HG03175 (cell line): ENCODE measurements around the gene FOXM1.
"Not testable (repeated sequence)": the region's sequence is repeated elsewhere in the genome, so short reads cannot be mapped to it uniquely, and the experiment has no call there.

Source experiments
- ATAC-seq: cut with Tn5 transposase; IDR thresholded peaks from one replicate; pipeline ENCODE4 v1.9.1; 2021; ENCODE audit warnings: mild to moderate bottlenecking, moderate library complexity; ENCODE audit not compliant: unreplicated experiment

FOXM1 gene

DNA sequence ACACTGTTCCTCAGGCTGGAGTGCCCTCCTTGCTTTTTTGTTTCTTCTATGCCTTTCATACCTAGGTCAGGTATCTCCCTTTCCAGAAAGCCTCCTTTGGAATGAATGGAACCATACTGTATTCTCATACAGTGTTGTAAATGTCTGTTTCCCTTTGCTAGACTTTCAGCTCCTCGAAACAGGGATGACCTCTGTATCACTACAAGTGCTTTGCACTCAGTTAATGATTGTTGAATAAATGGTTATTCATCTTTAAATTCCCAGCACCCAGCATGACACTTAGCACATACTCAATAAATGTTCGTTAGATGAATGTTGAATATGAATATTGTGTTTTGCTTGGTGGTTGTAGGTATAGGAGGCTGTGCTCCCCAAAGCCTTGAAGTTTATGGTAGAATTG lies 7.8 kb upstream of the FOXM1 start:
- no peak for ATAC-seq

DNA sequence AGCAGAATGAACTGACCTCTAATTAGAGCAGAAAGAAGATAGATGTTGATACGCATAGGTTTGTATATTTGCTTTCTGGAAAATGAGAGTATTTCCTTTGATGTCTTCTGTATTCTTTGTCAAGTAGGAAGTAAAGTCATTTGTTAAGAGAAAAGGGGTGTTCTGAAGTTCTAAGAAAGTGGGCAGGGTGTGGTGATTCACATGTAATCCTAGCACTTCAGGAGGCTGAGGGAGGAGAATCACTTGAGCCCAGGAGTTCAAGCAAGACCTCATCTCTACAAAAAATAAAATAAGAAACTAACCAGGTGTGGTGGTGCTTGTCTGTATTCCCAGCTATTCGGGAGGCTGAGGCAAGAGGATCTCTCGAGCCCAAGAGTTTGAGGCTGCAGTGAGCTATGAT lies 2.9 kb upstream of the FOXM1 start:
- ATAC-seq, result no peak

DNA sequence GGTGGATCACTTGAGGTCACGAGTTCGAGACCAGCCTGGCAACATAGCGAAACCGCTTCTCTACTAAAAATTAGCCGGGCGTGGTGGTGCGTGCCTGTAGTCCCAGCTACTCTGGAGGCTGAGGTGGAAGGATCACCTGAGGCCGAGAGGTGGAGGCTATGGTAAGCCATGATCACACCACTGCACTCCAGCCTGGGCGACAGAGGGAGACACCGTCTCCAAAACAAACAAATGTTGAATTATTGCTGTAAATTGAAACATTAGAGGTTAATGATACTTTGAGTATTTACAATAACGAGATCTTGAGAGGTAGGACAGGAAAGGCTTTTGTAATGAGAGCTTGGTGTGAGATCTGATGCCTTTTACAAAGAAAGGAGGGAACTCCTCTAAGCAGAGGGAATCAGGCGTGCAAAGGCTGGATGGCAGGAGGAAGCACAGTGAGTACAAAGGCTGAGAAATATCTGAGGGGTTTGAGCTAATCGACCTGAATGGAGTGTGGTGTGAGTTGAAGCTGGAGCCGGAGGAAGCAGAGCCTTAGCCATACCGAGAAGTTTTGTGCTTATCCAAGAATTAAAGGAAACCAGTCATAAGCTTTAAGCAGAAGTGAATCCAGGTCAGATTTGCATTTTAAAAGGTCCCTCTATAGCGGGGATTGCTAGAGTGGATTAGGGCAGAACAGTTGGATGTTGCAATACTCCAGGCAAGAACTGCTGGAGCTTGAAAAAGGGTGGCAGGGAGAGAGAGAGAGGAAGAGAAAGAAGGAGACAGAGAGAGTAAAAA lies 1.2 kb upstream of the FOXM1 start:
- ATAC-seq, result no peak

DNA sequence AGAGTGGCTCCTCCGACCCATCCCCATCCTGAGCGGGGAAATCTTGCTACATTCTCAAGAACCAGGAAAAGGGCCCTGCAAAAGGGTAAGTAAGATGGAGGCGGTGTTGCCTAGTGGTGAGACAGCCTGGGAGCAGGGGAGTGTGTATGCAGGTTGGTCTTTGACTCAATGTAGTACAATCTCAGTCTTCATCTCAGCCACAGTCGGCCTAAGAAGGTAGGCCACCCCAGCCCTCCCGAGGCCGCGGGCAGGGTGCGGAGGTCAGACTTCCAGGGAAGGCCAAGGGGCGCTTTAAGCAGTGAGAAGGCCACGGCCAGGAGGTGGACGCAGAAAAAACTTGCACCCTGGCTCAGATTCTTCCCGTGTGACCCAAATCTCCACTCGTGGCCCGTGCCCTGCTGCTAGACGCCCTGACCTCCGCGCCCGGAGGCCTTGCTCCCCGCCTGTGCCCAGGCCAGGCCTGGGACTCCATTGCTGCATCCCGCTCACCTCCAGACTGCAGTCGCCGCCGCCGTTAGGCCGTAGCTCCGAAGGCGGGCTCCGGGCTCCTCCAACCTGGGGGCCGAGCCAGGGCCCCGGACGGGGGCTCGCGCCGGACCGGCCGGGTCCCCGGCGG lies 435 bp downstream of the FOXM1 start:
- peak; percentile 40 for ATAC-seq

DNA sequence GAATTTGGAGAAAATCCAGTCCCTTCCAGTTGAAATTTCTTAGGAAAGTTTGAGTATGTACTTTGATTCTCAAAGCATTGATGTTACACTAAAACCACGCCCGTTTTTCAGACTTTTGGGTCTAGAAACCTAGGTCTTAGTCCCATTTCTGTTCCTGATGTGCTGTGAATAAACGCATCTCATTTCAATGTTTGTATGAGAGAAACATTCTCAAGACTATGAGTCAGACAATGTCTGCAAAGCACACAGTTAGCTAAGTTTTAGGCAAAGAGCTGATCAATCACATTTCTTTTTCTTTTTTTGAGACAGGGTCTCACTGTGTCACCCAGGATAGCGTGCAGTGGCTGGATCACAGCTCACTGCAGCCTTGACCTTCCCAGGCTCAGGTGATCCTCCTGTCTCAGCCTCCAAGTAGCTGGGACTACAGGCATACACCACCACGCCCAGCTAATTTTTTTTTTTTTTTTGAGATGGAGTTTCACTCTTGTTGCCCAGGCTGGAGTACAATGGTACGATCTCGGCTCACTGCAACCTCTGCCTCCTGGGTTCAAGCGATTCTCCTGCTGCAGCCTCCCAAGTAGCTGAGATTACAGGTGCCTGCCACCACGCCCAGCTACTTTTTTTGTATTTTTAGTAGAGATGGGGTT lies 7.9 kb downstream of the FOXM1 start:
- not testable (repeated sequence) for ATAC-seq

DNA sequence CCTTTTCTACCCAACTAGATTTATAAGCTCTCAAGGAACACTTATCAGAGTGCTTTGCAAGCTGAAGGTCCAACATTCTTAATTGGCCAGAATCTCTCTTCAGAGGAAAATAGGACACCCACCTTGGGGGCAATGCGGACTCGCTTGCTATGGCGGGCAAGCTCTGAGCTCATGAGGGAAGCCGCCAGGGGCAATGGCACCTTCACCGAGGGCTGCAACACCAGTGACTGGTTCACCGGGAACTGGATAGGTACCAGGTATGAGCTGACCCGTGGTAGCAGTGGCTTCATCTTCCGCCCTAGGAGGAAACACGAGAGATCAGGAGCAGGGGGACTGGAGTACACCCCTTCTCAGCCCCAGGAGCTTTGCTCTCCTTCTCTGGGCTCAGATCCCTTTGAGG lies 12.8 kb downstream of the FOXM1 start:
- ATAC-seq, result no peak

DNA sequence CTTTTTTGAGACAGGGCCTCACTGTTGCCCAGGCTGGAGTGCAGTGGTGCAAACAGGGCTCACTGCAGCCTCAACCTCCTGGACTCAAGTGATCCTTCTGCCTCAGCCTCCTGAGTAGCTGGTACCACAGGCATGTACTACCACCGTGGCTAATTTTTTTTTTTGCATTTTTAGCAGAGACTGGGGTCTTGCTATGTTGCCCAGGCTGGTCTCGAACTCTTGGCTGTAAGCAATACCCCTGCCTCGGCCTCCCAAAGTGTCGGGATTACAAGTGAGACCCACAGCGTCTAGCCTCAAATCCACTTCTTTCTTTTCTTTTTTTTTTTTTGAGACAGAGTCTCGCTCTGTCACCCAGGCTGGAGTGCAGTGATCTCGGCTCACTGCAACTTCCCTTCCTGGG lies 13.6 kb downstream of the FOXM1 start:
- ATAC-seq, result not testable (repeated sequence)

DNA sequence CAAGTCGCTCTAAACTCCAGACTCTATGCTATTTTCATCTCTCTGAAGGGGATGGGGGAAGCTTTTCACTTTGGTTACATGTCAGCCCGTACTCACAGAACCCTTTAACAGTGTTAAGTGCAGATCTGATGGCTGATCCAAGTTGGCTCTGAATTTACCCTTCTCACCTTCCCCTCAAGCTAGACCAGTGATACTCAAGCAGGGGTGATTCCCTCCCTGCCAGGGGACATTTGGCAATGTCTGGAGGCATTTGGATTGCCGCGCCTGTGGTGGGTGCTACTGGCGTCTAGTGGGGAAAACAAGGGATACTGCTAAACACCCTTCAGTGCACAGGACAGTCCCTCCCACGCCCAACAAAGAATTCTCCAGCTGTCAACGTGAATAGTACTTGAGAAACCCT lies 14.1 kb downstream of the FOXM1 start:
- ATAC-seq, result no peak

DNA sequence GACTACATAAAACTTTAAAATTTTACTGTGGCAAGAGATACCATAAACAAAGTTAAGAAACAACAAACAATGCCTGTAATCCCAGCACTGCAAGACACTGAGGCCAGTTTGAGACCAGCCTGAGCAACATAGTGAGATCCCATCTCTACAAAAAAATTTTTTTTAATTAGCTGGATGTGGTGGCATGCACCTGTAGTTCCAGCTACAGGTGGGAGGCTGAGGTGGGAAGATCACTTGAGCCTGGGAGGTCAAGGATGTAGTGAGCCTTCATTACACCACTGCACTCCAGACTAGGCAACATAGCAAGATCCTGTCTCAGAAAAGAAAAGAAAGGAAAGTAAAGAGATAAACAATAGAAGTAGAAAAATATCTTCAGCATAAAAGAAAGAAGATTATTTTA lies 16.8 kb downstream of the FOXM1 start:
- ATAC-seq, result no peak

DNA sequence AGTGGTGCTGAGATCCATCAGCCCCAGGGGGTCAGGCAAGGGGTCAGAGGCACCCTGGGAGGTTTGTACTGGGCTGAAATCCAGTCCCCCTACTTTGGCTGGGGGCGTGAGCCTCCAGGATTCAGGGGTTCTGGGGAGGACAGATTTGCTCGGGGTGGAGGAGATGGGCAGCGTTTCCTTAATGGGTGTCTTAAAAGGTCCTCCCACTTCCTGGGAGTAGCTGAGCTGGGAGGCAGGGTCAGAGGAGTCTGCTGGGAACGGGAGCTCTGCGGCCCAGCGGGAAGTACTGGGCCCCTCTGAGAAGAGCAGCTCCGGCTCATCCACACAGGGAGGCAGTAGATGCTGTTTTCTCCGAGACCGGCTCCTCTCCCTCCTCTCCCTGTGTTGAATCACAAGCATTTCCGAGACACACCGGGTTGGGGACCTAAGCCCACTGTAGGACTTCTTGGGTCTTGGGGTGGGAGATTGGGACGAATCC lies 18.0 kb downstream of the FOXM1 start:
- no peak for ATAC-seq

DNA sequence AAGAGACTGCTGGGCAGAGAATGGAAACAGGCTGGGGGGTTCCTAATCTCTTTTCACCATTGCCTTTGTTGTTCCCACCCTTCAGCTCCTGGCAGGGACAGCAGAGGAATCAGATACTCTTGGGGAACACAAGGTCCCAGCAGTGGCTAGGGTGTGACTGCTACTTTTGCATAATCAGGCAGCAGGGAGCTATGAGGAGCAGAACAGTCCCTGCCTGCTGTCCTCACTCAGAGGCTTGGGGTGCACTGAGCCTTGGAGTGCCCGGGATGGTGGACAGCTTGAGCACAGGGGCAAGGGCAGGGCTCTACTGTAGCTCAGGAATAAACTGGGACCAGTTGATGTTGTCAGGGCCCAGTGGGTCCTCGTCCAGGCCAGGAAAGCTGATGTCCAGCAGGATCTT lies 18.6 kb downstream of the FOXM1 start:
- no peak for ATAC-seq

DNA sequence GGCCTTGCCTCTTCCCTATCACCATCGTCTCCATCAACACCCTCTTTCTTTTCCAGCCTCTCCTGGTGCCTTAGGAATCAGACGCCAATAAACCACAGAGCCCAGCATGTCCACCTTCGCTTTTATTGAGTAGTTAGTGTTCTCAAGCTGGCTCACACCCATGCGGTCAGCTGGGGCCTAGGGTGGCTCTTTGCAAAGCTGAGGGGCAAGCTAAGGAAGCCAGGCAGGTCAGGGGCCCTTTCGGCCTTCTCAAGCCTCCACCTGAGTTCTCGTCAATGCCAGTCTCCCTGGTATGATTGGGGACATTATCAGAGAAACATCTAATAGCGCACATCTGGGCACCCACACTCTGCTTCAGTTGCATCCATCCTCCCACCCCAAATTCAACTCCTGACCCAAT lies 19.4 kb downstream of the FOXM1 start:
- ATAC-seq, result no peak

DNA sequence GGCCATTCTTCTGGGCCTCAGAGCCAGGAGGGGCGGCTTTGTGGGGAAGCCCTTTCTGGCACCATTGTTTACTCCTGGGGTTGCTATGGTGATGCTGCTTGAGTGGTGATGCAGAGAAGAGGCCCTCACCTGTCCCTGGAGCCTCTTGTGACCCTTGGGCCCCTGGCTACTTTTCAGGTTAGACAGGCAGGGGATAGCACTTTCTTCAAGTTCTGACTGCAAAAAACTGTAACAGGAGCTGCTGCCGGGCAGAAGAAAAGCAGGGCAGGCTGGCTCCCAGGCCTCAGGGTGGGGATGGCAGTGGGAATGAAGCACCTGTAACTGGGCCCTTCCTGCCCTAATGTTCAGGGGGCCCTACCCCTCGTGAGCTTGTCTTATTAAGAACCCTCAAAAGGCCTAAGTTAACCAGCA lies 19.9 kb downstream of the FOXM1 start, which contains the start of gene TEX52:
TEX52 (minus strand) TSS at position 19 of the 411 bp plus-strand sequence; CDS start at position 6, 13 bp downstream.
- ATAC-seq, result no peak

DNA sequence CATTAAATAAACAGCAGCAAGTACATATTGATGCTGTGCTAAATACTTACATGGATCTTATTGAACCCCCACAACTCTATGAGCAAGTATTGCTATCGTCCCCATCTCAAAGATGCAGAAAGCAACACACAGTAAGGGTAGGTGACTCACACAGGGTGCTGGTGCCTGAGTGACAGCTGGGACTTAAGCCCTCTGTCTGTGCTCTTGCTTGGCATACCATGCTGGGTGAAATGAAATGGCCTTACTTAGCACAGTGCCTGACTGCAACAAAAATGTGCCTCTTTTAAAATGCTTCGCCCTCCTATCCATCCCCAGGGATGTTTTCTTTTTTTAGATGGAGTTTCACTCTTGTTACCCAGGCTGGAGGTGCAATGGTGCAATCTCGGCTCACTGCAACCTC lies 20.9 kb downstream of the FOXM1 start:
- no peak for ATAC-seq

DNA sequence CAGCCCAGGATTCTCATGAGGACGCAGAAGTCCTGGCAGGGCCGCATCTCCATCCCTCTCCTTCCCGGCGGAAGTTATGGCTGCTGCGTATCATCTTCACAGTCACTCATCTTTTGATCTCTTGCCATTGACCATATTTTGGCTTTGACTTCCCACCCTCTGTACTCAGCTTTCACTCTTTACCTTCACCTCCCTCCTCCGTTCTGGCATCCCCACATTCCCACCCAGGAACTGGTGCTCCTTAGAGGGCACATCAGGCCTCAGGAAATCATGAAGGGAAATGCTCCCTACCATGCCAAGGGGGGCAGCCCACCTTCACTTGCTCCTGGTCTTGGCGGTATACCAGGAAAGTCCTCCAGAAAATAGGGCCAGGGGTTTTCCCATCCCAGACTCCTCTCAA lies 21.4 kb downstream of the FOXM1 start:
- no peak for ATAC-seq

DNA sequence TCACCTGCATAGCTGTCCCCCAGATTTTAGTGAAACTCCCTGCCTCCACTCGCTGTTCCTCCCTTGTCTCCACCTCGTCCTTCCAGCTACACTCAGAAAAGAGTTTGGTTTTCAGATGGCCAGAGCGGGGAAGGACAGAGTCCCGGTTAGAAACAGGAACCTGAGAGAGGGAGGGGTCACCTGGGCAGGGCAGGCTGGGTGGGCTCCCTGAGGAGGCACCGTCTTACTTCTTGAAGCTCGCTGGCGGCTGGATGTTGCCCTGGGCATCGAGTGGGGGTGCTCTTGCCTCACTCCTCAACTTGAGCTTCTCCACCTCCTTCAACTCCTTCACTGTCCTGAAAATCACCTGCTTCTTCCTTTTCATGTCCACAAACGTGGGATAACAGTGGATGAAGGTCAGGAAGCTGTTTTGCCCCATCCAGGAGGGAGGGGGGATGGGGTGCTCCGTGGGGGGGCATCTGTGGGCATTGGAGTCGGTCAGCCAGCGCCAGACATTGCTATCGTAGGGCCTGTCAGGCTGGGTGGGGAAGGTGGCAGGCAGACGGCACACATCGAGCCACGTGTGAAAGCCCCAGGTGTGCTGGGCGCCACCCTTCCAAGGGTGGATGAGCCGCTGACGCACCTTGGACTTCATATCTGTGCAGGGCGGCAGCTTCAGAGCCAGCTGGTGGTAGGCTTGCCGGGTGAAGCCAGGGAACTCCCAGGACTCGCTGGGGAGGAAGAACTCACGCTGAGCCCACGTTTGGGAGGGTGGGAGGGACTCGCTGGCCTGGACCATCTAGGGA lies 22.1 kb downstream of the FOXM1 start:
- no peak for ATAC-seq

DNA sequence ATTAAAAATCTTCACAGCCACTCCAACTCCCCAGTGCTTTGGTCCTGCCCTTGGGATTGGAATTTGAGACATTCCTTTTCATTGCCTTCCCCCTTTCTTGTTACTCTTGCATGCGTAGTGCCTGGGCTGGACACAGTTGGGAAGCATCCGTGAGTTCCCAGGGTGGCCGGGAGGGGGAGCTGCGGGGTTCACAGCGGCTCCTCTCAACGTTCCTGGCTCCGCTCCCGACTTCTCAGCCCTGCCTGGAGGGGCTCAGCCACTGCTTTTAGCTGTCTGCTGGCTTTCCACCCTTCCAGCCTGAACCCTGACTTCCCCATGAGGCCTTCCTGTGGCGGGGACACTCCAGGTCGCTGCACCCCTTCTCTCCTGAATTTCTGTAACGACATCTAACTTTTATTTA lies 23.3 kb downstream of the FOXM1 start:
- no peak for ATAC-seq

DNA sequence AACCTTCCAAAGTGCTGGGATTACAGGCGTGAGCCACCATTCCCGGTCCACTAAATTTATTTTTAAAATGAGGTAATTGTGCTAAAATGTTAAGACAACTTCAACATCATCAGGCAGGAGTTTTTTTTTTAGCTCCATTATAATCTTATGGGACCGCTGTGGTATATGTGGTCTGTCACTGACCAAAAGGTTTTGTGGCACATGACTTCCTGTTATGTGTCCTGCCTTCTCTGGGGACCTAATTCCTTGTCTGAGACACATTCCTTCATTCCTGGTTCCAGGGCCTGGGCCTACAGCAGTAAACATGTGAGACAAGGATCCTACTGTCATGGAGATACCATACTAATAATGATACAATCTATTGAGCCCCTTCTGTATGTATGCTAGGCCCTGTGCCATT lies 25.0 kb downstream of the FOXM1 start:
- no peak for ATAC-seq

DNA sequence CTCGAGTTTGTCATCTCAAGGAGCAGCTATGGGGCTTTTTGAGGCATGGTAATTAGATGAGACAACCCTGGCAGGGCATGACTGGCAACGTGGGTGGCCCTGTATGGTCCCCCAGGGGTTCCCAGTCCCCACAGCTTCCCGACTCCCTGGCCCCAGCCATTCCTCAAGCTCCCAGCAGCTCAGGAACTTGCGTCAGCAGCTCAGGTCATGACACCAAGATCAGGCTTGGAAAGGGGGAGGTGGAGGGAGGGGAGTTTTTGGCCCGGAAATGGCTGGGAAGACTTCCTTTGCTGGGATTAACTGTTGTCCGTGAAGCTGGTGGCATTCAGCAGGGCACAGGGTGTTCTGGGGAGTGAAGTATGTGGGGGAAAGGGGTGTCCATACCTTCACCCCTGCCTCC lies 31.7 kb downstream of the FOXM1 start:
- ATAC-seq, result no peak

DNA sequence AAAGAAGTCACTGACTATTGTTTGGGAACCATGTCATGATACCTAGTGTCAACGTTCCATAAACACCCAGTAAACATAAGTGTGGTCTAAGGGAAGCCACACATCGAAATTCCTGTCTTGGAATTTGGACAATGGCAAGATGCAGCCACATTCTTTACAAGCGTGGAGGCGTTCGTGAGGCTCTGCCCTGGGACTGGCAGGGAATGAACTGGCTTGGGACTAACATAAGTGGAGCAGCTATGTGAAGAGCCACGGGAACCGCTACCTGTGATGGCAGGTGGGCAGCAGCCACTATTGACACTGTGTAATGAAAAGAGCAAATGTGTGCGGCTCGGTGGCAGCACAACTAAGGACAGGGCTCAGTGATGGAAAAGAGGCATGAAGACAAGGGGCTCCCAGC lies 32.2 kb downstream of the FOXM1 start:
- no peak for ATAC-seq

DNA sequence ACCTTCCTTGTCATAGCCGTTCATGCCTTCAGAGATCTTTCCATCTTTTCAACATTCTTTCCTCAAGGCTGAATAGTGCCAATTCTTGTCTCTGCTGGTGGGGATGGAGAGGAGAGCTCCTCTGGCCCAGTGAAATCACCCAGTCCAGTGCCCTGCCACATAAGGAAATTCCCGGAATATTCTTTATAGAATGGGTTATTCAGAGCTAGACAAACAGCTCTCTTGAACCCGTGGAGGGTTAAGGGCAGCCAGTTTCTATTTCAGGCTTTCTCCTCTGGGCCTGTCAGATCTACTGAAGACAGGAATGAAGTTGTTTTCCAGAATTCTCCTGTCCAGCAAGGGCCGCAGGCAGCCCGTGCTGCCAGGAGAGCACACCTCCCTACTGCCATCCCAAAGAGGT lies 34.0 kb downstream of the FOXM1 start:
- no peak for ATAC-seq
